ENCODE measurements around the gene MTHFSD.

GRCh38 chr16:86500708-86501510 is 54.1 kb downstream of the MTHFSD start:
- TF ChIP-seq CTCF (conservative IDR thresholded peaks at IDR 0.05) (no peak), ZFX (IDR thresholded peaks at IDR 0.05) (no peak)
